GM10266 (cell line): ENCODE results near the gene SLC9A3.

Experiments
- DNase-seq: peaks from one replicate; pipeline ENCODE4 v3.0.0; 2012; ENCODE audit errors: extremely low spot score
- CTCF ChIP-seq: IDR thresholded peaks from 2 replicates; pipeline ENCODE4 v1.5.1; 2012; ENCODE audit warnings: mild to moderate bottlenecking, low read depth; ENCODE audit not compliant: control insufficient read depth, insufficient read depth; ENCODE audit errors: missing control alignments

The SLC9A3 gene

GRCh38 chr5:541539-542318 lies 17.5 kb upstream of the SLC9A3 start:
- DNase-seq: no peak
- TF ChIP-seq CTCF: no peak

GRCh38 chr5:540906-541538 lies 16.8 kb upstream of the SLC9A3 start:
- no peak for TF ChIP-seq CTCF
- no peak for DNase-seq

GRCh38 chr5:540071-540905 lies 16.0 kb upstream of the SLC9A3 start:
- DNase-seq: no peak

GRCh38 chr5:539469-540070 lies 15.3 kb upstream of the SLC9A3 start:
- no peak for DNase-seq
- no peak for TF ChIP-seq CTCF

More at GRCh38 chr5:540071-540905, 16.0 kb upstream of the SLC9A3 start:
- TF ChIP-seq CTCF: no peak

- TF ChIP-seq CTCF: no peak
- DNase-seq: no peak
These were observed 14.7 kb upstream of the SLC9A3 start for GRCh38 chr5:538801-539468.

GRCh38 chr5:538271-538771 lies 14.1 kb upstream of the SLC9A3 start:
- TF ChIP-seq CTCF: no peak
- DNase-seq: no peak
